GM12801 (cell line): Measurements from ENCODE around the gene G0S2.

Source experiments
- CTCF ChIP-seq: IDR thresholded peaks from one replicate; pipeline ENCODE4 v1.5.1; 2011; ENCODE audit warnings: control low read depth; ENCODE audit not compliant: insufficient read length; ENCODE audit errors: extremely low read depth

G0S2 gene

GRCh38 chr1:209723756-209724693 lies 48.8 kb downstream of the G0S2 start:
- no peak for TF ChIP-seq CTCF
